GM12878 (cell line): Measurements from ENCODE around the gene CIDEA. TPM values are rescaled to one million over a fixed set of nuclear protein-coding genes. Genes with fewer than 3 reads are reported as not detected.

Source experiments
- ATAC-seq: fragments of 200-7000 bp; cut with Tn5 transposase; 3 replicates; pipeline ENCODE4 v1.9.1; 2020; ENCODE audit warnings: mild to moderate bottlenecking, moderate library complexity
- BruUV-seq: library from RNA; stranded (reverse); fragments of 400-500 nt; replicated peaks from 2 replicates; lab custom pipeline; 2021; lab: Mats Ljungman, UMichigan
- CTCF ChIA-PET: fragments of 300-600 bp; sonication (Branson Sonifier 250); formaldehyde crosslinking; extraction: SDS; loops from one replicate; lab custom pipeline; 2021; ENCODE audit warnings: inconsistent platforms; lab: Yijun Ruan, JAX
- POLR2A ChIA-PET: fragments of 350-600 bp; formaldehyde crosslinking; extraction: SDS; loops from one replicate; lab custom pipeline; 2021; ENCODE audit warnings: inconsistent platforms; lab: Charles Lee
- RAD21 ChIA-PET: fragments of 300-600 bp; sonication (Branson Sonifier 250); formaldehyde crosslinking; loops from one replicate; lab custom pipeline; 2023; ENCODE audit warnings: antibody characterized with exemption; ENCODE audit not compliant: unreplicated experiment; lab: Charles Lee
- SMC1A ChIA-PET: fragments of 300-600 bp; sonication (Branson Sonifier 250); formaldehyde crosslinking; loops from one replicate; lab custom pipeline; 2023; ENCODE audit not compliant: unreplicated experiment, uncharacterized antibody; lab: Charles Lee
- DNase-seq: peaks from one replicate; pipeline ENCODE4 v3.0.0-alpha.2; 2011; ENCODE audit warnings: low read depth, low spot score
- FAIRE-seq: peaks from 3 replicates; lab custom pipeline; 2011; peaks lifted over from hg19 to GRCh38; lab: Jason Lieb, UNC
- H2AFZ ChIP-seq: 2 replicates; pipeline ENCODE4 v1.6.0; 2011; ENCODE audit warnings: low read depth, low read length, control low read depth; ENCODE audit not compliant: control insufficient read depth
- H3K27ac ChIP-seq: 2 replicates; pipeline ENCODE4 v1.5.1; 2011; ENCODE audit warnings: control low read depth; ENCODE audit not compliant: control insufficient read depth, insufficient read depth
- H3K27me3 ChIP-seq, 2 experiments: replicated peaks in 1 of 2; 2 replicates each; pipeline versions ENCODE4 v1.6.0 to v1.6.1; 2011; ENCODE audit warnings: low read length in 1 of 2; ENCODE audit not compliant: control insufficient read depth in 2 of 2, insufficient read depth in 2 of 2
- H3K36me3 ChIP-seq, 2 experiments: 2 replicates each; pipeline ENCODE4 v1.5.1; 2011; ENCODE audit warnings: low read length in 1 of 2; ENCODE audit not compliant: control insufficient read depth in 2 of 2, insufficient read depth in 2 of 2
- H3K4me1 ChIP-seq: 2 replicates; pipeline ENCODE4 v1.6.1; 2011; ENCODE audit warnings: mild to moderate bottlenecking, low read length, moderate library complexity, mixed read lengths; ENCODE audit not compliant: control insufficient read depth, insufficient read depth
- H3K4me2 ChIP-seq: 2 replicates; pipeline ENCODE4 v1.6.0; 2011; ENCODE audit warnings: control low read depth; ENCODE audit not compliant: control insufficient read depth, insufficient read depth
- H3K4me3 ChIP-seq: fragments of 200-600 bp; sonication (generic); 2 replicates; pipeline ENCODE4 v1.5.1; 2016
- H3K79me2 ChIP-seq: 2 replicates; pipeline ENCODE4 v1.6.0; 2011; ENCODE audit warnings: low read length; ENCODE audit not compliant: control insufficient read depth, insufficient read depth
- H3K9ac ChIP-seq: 2 replicates; pipeline ENCODE4 v1.8.0; 2011; ENCODE audit warnings: low read length, control low read depth, mixed read lengths; ENCODE audit not compliant: control insufficient read depth, insufficient read depth
- H3K9me3 ChIP-seq: replicated peaks from 3 replicates; pipeline ENCODE4 v1.5.1; 2011; ENCODE audit warnings: mild to moderate bottlenecking, low read length; ENCODE audit not compliant: control insufficient read depth, insufficient read depth
- H4K20me1 ChIP-seq: 2 replicates; pipeline ENCODE4 v1.6.0; 2011; ENCODE audit not compliant: control insufficient read depth, insufficient read depth
- ATF7 ChIP-seq: fragments of 450-650 bp; IDR thresholded peaks from 2 replicates; pipeline ENCODE4 v1.6.1; 2016; ENCODE audit warnings: low read depth, mild to moderate bottlenecking
- BMI1 ChIP-seq: fragments of 450-650 bp; IDR thresholded peaks from 2 replicates; pipeline ENCODE4 v1.6.1; 2016; ENCODE audit warnings: mild to moderate bottlenecking, moderate library complexity, borderline replicate concordance
- CEBPB ChIP-seq, 2 experiments: fragments of 150-350 bp in 1 of 2; IDR thresholded peaks; 2 replicates each; pipeline ENCODE4 v1.6.1; 2012 to 2014; ENCODE audit warnings: low read depth in 2 of 2, low read length in 2 of 2, borderline replicate concordance in 1 of 2, inconsistent platforms in 1 of 2
- CHD4 ChIP-seq: fragments of 200-600 bp; sonication (generic); IDR thresholded peaks from 2 replicates; pipeline ENCODE4 v1.6.1; 2016; ENCODE audit warnings: mild to moderate bottlenecking
- CREB1 ChIP-seq: IDR thresholded peaks from 2 replicates; pipeline ENCODE4 v1.6.1; 2012; ENCODE audit warnings: low read depth, mild to moderate bottlenecking, inconsistent platforms
- GATAD2B ChIP-seq: fragments of 450-650 bp; conservative IDR thresholded peaks from 2 replicates; pipeline ENCODE4 v1.6.1; 2017; ENCODE audit warnings: low read depth, mild to moderate bottlenecking, moderate library complexity
- HDAC6 ChIP-seq: fragments of 200-600 bp; sonication (generic); IDR thresholded peaks from one replicate; pipeline ENCODE4 v1.8.0; 2017; ENCODE audit warnings: antibody characterized with exemption; ENCODE audit not compliant: unreplicated experiment
- NBN ChIP-seq: fragments of 450-650 bp; IDR thresholded peaks from 2 replicates; pipeline ENCODE4 v1.6.1; 2016
- NFYA ChIP-seq: IDR thresholded peaks from 2 replicates; pipeline ENCODE4 v1.6.1; 2011; ENCODE audit warnings: low read depth, mild to moderate bottlenecking, low read length, improper control_type of control experiment, borderline replicate concordance
- NR2C2 ChIP-seq: IDR thresholded peaks from 2 replicates; pipeline ENCODE4 v1.6.1; 2011; ENCODE audit warnings: borderline replicate concordance, low read depth; ENCODE audit not compliant: control insufficient read depth, insufficient read length
- NR2F1 ChIP-seq: fragments of 450-650 bp; conservative IDR thresholded peaks from 2 replicates; pipeline ENCODE4 v1.6.1; 2017; ENCODE audit warnings: mild to moderate bottlenecking
- RBBP5 ChIP-seq: fragments of 200-600 bp; sonication (generic); conservative IDR thresholded peaks from 2 replicates; pipeline ENCODE4 v1.6.1; 2016
- RCOR1 ChIP-seq: conservative IDR thresholded peaks from 2 replicates; pipeline ENCODE4 v1.6.1; 2012; ENCODE audit warnings: low read depth, low read length, improper control_type of control experiment
- RUNX3 ChIP-seq: IDR thresholded peaks from 2 replicates; pipeline ENCODE4 v1.6.1; 2012; ENCODE audit warnings: low read length, inconsistent platforms
- SKIL ChIP-seq: fragments of 450-650 bp; IDR thresholded peaks from 2 replicates; pipeline ENCODE4 v1.6.1; 2017; ENCODE audit warnings: mild to moderate bottlenecking, low read depth, inconsistent platforms; ENCODE audit not compliant: poor library complexity, severe bottlenecking
- TCF12 ChIP-seq: IDR thresholded peaks from 2 replicates; pipeline ENCODE4 v1.6.1; 2011; ENCODE audit warnings: low read depth, mild to moderate bottlenecking, low read length
- ZBTB40 ChIP-seq: fragments of 450-650 bp; IDR thresholded peaks from 2 replicates; pipeline ENCODE4 v1.6.1; 2016; ENCODE audit warnings: mild to moderate bottlenecking, moderate library complexity, borderline replicate concordance
- WGBS: methylation state at CpG from one replicate; pipeline ENCODE4 v1.1.6; 2016; ENCODE audit warnings: low lambda C conversion rate; ENCODE audit not compliant: insufficient replicate concordance, insufficient coverage; ENCODE audit errors: missing lambda C conversion rate; 5-methylcytosine and 5-hydroxymethylcytosine counted together
- in situ Hi-C: fragments of 300-500 bp; cut with MboI; formaldehyde crosslinking; loops from 9 replicates; pipeline ENCODE4 v1.14.3; 2018; ENCODE audit warnings: mixed read lengths
- intact Hi-C: fragments of 100-400 bp; cut with micrococcal nuclease; formaldehyde crosslinking; loops from one replicate; pipeline ENCODE4 v1.14.2; 2022; ENCODE audit not compliant: unreplicated experiment
- polyA plus RNA-seq, 11 experiments: library from polyadenylated mRNA; depleted of rRNA in 4 of 11; unstranded in 6 of 11; stranded (reverse) in 5 of 11; fragments of >200 nt; fragmentation: Nextera tagmentation in 4 of 11; fragmentation: Illumina TruSeq in 1 of 11; extraction: Ambion mirVana in 4 of 11; extraction: Trizol in 1 of 11; gene quantifications; 1 replicate in 1 of 11; 2 replicates in 10 of 11; pipeline versions ENCODE4 v1.2.1 to v1.2.3, GENCODE V29; 2011 to 2016; ENCODE audit warnings: inconsistent platforms in 2 of 11, missing spikeins in 2 of 11, low read depth in 1 of 11
- total RNA-seq, 4 experiments: library from RNA; depleted of rRNA in 3 of 4; stranded (reverse); fragments of >200 nt in 3 of 4; fragmentation: Illumina TruSeq in 1 of 4; extraction: Trizol in 1 of 4; gene quantifications; 2 replicates each; pipeline versions ENCODE4 v1.2.1 to v1.2.3, GENCODE V29; 2013 to 2021

Gene CIDEA
- total and polyA plus RNA-seq, 10 of the 15 experiments (the other 5 are each of a cell fraction or from before 2014, with no cell fraction given) = not detected

GRCh38 chr18:12314591-12315305, 60.6 kb downstream of the CIDEA start:
- WGBS = 0% methylated on average over 1 of the region's 1 CpG
- BruUV-seq = no TSS peak
- TF ChIP-seq ZBTB40 = no peak
- no peak for TF ChIP-seq HDAC6
- peak; percentile 46 for TF ChIP-seq RUNX3
- no peak for TF ChIP-seq NBN
- TF ChIP-seq ATF7 = no peak
- no peak for TF ChIP-seq BMI1
- TF ChIP-seq CHD4 = no peak
- no peak for TF ChIP-seq NR2F1
- TF ChIP-seq RBBP5 = no peak
- no peak for TF ChIP-seq SKIL
- no peak for TF ChIP-seq RCOR1
- TF ChIP-seq GATAD2B = no peak
- TF ChIP-seq CREB1 = no peak
- TF ChIP-seq TCF12 = no peak
- TF ChIP-seq NFYA = no peak
- TF ChIP-seq NR2C2 = no peak
- 0 out of 4 replicates have a peak, but pooled peaks of 1 of the 2 experiments have one; percentile 3 for TF ChIP-seq CEBPB (IDR thresholded peaks at IDR 0.05; ENCODE audit: borderline replicate concordance in 1 of 2, low read depth in 2 of 2, low read length in 2 of 2)

More at GRCh38 chr18:12314591-12315305, 60.6 kb downstream of the CIDEA start:
- ChIA-PET SMC1A (interaction anchor here (0.7 to 1.1 kb wide), 2 partner anchors 14 to 1178 kb away, joined by 3 to 4 read pairs; no protein-coding TSS in a partner anchor), CTCF (interaction anchor here (0.7 to 4.7 kb wide), 3 partner anchors 13 to 66 kb away, joined by 3 to 32 read pairs (median 5); no protein-coding TSS in a partner anchor), POLR2A (interaction anchor here (0.9 kb wide), 1 partner anchor 55 kb away, joined by 4 read pairs; no protein-coding TSS in a partner anchor), RAD21 (no interaction called here)
- Histone ChIP-seq H3K9me3 (peaks cover 9% of the 10 kb centered on the region; the same call in 2 of the 3 replicates), H3K4me1 (peaks cover 28% of the 10 kb centered on the region), H4K20me1 (no peaks in the 10 kb centered on the region), H2AFZ (no peak overlapping the region), H3K27ac (peak overlapping the region; percentile 75), H3K79me2 (peaks cover 6% of the 10 kb centered on the region), H3K9ac (peak overlapping the region; percentile 28; the same call in 1 of the 2 replicates), H3K27me3 (no peaks in the 10 kb centered on the region), H3K4me3 (0 out of 2 replicates have a peak overlapping the region, but pooled peaks have one; percentile 26), H3K36me3 (peaks cover 0 to 3% of the 10 kb centered on the region in 2 experiments; a peak in 2 of 4 replicates), H3K4me2 (peak overlapping the region; percentile 47)
- in situ Hi-C loops = no loop called here
- ATAC-seq (peak; percentile 32), FAIRE-seq (no peak), DNase-seq (no peak)
- intact Hi-C loops = no loop called here
